SJSA1 (cell line): ENCODE measurements around the gene SETD3. TPM values are rescaled to one million over a fixed set of nuclear protein-coding genes. Genes with fewer than 3 reads are reported as not detected.

Source experiments
- DNase-seq, 2 experiments: peaks; one replicate each; pipeline ENCODE4 v3.0.0-alpha.2; 2015 to 2020; ENCODE audit warnings: low spot score in 2 of 2, low read depth in 1 of 2
- H3K27ac ChIP-seq: fragments of 250-450 bp; sonication (Bioruptor Pico); 2 replicates; pipeline ENCODE4 v1.5.1; 2020; ENCODE audit warnings: mild to moderate bottlenecking, moderate library complexity
- H3K27me3 ChIP-seq: fragments of 250-450 bp; sonication (Bioruptor Pico); replicated peaks from 2 replicates; pipeline ENCODE4 v1.5.1; 2020; ENCODE audit warnings: mild to moderate bottlenecking, moderate library complexity
- H3K36me3 ChIP-seq: fragments of 250-450 bp; sonication (Bioruptor Pico); 2 replicates; pipeline ENCODE4 v1.5.1; 2020; ENCODE audit warnings: mild to moderate bottlenecking
- H3K4me1 ChIP-seq: fragments of 250-450 bp; sonication (Bioruptor Pico); replicated peaks from 2 replicates; pipeline ENCODE4 v1.6.1; 2021; ENCODE audit warnings: mild to moderate bottlenecking
- H3K4me3 ChIP-seq: fragments of 250-450 bp; sonication (Bioruptor Pico); 2 replicates; pipeline ENCODE4 v1.5.1; 2020; ENCODE audit warnings: mild to moderate bottlenecking
- H3K9me3 ChIP-seq: fragments of 250-450 bp; sonication (Bioruptor Pico); replicated peaks from 2 replicates; pipeline ENCODE4 v1.5.1; 2020; ENCODE audit warnings: mild to moderate bottlenecking
- total RNA-seq: library from RNA; depleted of rRNA; stranded (reverse); fragments of >200 nt; shearing (Covaris generic); gene quantifications from 2 replicates; pipeline ENCODE4 v1.2.3, GENCODE V29; 2014; rRNA removed

SETD3 gene
- 71.0 and 84.2 TPM in 2 replicates for total RNA-seq

GRCh38 chr14:99479906-99480869, at the start of gene SETD3:
Gene SETD3, minus strand, starts transcription at chr14:99480859. Its CDS starts 15,054 bp downstream, at chr14:99465805.
- peak; percentile 49 to 54 for DNase-seq
- Histone ChIP-seq H3K27me3 (no peaks in the 10 kb centered on the region), H3K4me3 (peak within 1 kb of the TSS; percentile 98), H3K27ac (peak within 1 kb of the TSS; percentile 78), H3K36me3 (peaks cover 11% of the 10 kb centered on the region), H3K9me3 (0 out of 2 replicates have a peak, but pooled peaks cover 2% of the 10 kb centered on the region), H3K4me1 (peaks cover 12% of the 10 kb centered on the region)

GRCh38 chr14:99529899-99530298, 49.2 kb upstream of the SETD3 start:
- Histone ChIP-seq H3K4me1 (peaks cover 57% of the 10 kb centered on the region), H3K27me3 (no peaks in the 10 kb centered on the region), H3K4me3 (no peak overlapping the region), H3K36me3 (peaks cover 2% of the 10 kb centered on the region; the same call in 1 of the 2 replicates), H3K27ac (no peak overlapping the region), H3K9me3 (no peaks in the 10 kb centered on the region)
- no peak for DNase-seq

GRCh38 chr14:99527427-99528076, 46.9 kb upstream of the SETD3 start:
- no peaks in the 10 kb centered on the region for H3K27me3 ChIP-seq
- no peaks in the 10 kb centered on the region; the same call in 1 of the 2 replicates for H3K36me3 ChIP-seq
- no peak overlapping the region for H3K27ac ChIP-seq
- H3K4me3 ChIP-seq: no peak overlapping the region
- peaks cover 60% of the 10 kb centered on the region for H3K4me1 ChIP-seq
- no peak for DNase-seq
- no peaks in the 10 kb centered on the region for H3K9me3 ChIP-seq

GRCh38 chr14:99527026-99527425, 46.4 kb upstream of the SETD3 start:
- Histone ChIP-seq H3K36me3 (peaks cover 1% of the 10 kb centered on the region), H3K4me3 (no peak overlapping the region), H3K27me3 (no peaks in the 10 kb centered on the region), H3K4me1 (peaks cover 60% of the 10 kb centered on the region), H3K27ac (no peak overlapping the region), H3K9me3 (no peaks in the 10 kb centered on the region)
- DNase-seq: no peak

GRCh38 chr14:99525699-99526080, 45.0 kb upstream of the SETD3 start:
- H3K4me3 ChIP-seq: no peak overlapping the region
- H3K4me1 ChIP-seq: peaks cover 52% of the 10 kb centered on the region
- no peaks in the 10 kb centered on the region for H3K27me3 ChIP-seq
- H3K9me3 ChIP-seq: no peaks in the 10 kb centered on the region
- peaks cover 14% of the 10 kb centered on the region for H3K36me3 ChIP-seq
- no peak for DNase-seq
- no peak overlapping the region for H3K27ac ChIP-seq

GRCh38 chr14:99524804-99525698, 44.4 kb upstream of the SETD3 start:
- Histone ChIP-seq H3K27ac (no peak overlapping the region), H3K4me1 (peaks cover 46% of the 10 kb centered on the region), H3K9me3 (no peaks in the 10 kb centered on the region), H3K27me3 (no peaks in the 10 kb centered on the region), H3K4me3 (no peak overlapping the region), H3K36me3 (peaks cover 14% of the 10 kb centered on the region)
- DNase-seq: peak in 1 of 2 experiments; percentile 28

GRCh38 chr14:99524091-99524661, 43.5 kb upstream of the SETD3 start:
- H3K27ac ChIP-seq: no peak overlapping the region
- H3K27me3 ChIP-seq: no peaks in the 10 kb centered on the region
- DNase-seq: no peak
- H3K36me3 ChIP-seq: peaks cover 19% of the 10 kb centered on the region
- no peak overlapping the region for H3K4me3 ChIP-seq
- H3K9me3 ChIP-seq: no peaks in the 10 kb centered on the region
- peaks cover 41% of the 10 kb centered on the region for H3K4me1 ChIP-seq

- H3K36me3 ChIP-seq: peaks cover 20% of the 10 kb centered on the region
- DNase-seq: no peak
- peak overlapping the region; percentile 25; the same call in 1 of the 2 replicates for H3K27ac ChIP-seq
- no peaks in the 10 kb centered on the region for H3K27me3 ChIP-seq
- H3K4me3 ChIP-seq: no peak overlapping the region
- H3K4me1 ChIP-seq: peaks cover 41% of the 10 kb centered on the region
- no peaks in the 10 kb centered on the region for H3K9me3 ChIP-seq
Observed at GRCh38 chr14:99523704-99524055, 43.0 kb upstream of the SETD3 start.

- Histone ChIP-seq H3K4me3 (no peak overlapping the region), H3K27ac (peak overlapping the region; percentile 25), H3K9me3 (no peaks in the 10 kb centered on the region), H3K36me3 (peaks cover 21% of the 10 kb centered on the region), H3K27me3 (no peaks in the 10 kb centered on the region), H3K4me1 (peaks cover 47% of the 10 kb centered on the region)
- DNase-seq: peak in 1 of 2 experiments; percentile 41
Observed at GRCh38 chr14:99522934-99523703, 42.5 kb upstream of the SETD3 start.

- Histone ChIP-seq H3K27me3 (no peaks in the 10 kb centered on the region), H3K9me3 (no peaks in the 10 kb centered on the region), H3K4me1 (peaks cover 47% of the 10 kb centered on the region), H3K4me3 (no peak overlapping the region), H3K36me3 (peaks cover 21% of the 10 kb centered on the region), H3K27ac (peak overlapping the region; percentile 25)
- peak; percentile 64 to 84 for DNase-seq
Observed at GRCh38 chr14:99522457-99522891, 41.8 kb upstream of the SETD3 start.

GRCh38 chr14:99522025-99522401, 41.4 kb upstream of the SETD3 start:
- H3K4me3 ChIP-seq: no peak overlapping the region
- peaks cover 47% of the 10 kb centered on the region for H3K4me1 ChIP-seq
- H3K9me3 ChIP-seq: no peaks in the 10 kb centered on the region
- peaks cover 22% of the 10 kb centered on the region for H3K36me3 ChIP-seq
- no peaks in the 10 kb centered on the region for H3K27me3 ChIP-seq
- no peak for DNase-seq
- H3K27ac ChIP-seq: no peak overlapping the region

- Histone ChIP-seq H3K9me3 (no peaks in the 10 kb centered on the region), H3K27ac (no peak overlapping the region), H3K4me3 (no peak overlapping the region), H3K27me3 (no peaks in the 10 kb centered on the region), H3K36me3 (peaks cover 27% of the 10 kb centered on the region), H3K4me1 (peaks cover 47% of the 10 kb centered on the region)
- DNase-seq: no peak
Observed at GRCh38 chr14:99521176-99522024, 40.7 kb upstream of the SETD3 start.
